CD4-positive, alpha-beta T cell treated with Interferon alpha-2 for 1 hour (primary cell): ENCODE measurements around the gene CCR5AS.

Experiments
- DNase-seq, 2 donors: peaks; one replicate each; pipeline ENCODE4 v3.0.0-alpha.2; 2020 to 2022

CCR5AS gene

GRCh38 chr3:46375218-46375617 lies 31.6 kb downstream of the CCR5AS start:
- no peak for DNase-seq

- DNase-seq, result no peak
Observed at GRCh38 chr3:46374755-46375154, 32.1 kb downstream of the CCR5AS start.

- DNase-seq, result peak in 1 of 2 donors; percentile 63
Observed at GRCh38 chr3:46372492-46373359, 34.1 kb downstream of the CCR5AS start.

- no peak for DNase-seq
Observed at GRCh38 chr3:46371519-46372340, 35.1 kb downstream of the CCR5AS start.

GRCh38 chr3:46370839-46371518 lies 35.9 kb downstream of the CCR5AS start, which contains the start of gene CCR5:
CCR5 (plus strand) TSS chr3:46370946; CDS start chr3:46372903, 1,957 bp downstream.
- DNase-seq, result peak; percentile 30 to 70

- no peak for DNase-seq
Observed at GRCh38 chr3:46369675-46370132, 37.2 kb downstream of the CCR5AS start.

GRCh38 chr3:46369151-46369550 lies 37.7 kb downstream of the CCR5AS start:
- DNase-seq, result no peak

GRCh38 chr3:46368569-46368968 lies 38.3 kb downstream of the CCR5AS start:
- peak; percentile 84 to 85 for DNase-seq

- DNase-seq, result no peak
Observed at GRCh38 chr3:46367811-46368210, 39.1 kb downstream of the CCR5AS start.

- DNase-seq, result no peak
Observed at GRCh38 chr3:46365737-46366524, 40.9 kb downstream of the CCR5AS start.

GRCh38 chr3:46365041-46365440 lies 41.8 kb downstream of the CCR5AS start:
- DNase-seq, result no peak

GRCh38 chr3:46361408-46362283 lies 45.2 kb downstream of the CCR5AS start:
- DNase-seq, result peak in 1 of 2 donors; percentile 33

- no peak for DNase-seq
Observed at GRCh38 chr3:46360907-46361306, 46.0 kb downstream of the CCR5AS start.

- no peak for DNase-seq
Observed at GRCh38 chr3:46359733-46360493, 47.0 kb downstream of the CCR5AS start.

- DNase-seq, result no peak
Observed at GRCh38 chr3:46358466-46358865, 48.4 kb downstream of the CCR5AS start.

- DNase-seq, result no peak
Observed at GRCh38 chr3:46356909-46357308, 50.0 kb downstream of the CCR5AS start.

- DNase-seq, result no peak
Observed at GRCh38 chr3:46356276-46356675, 50.6 kb downstream of the CCR5AS start.

GRCh38 chr3:46354984-46355383 lies 51.9 kb downstream of the CCR5AS start:
- DNase-seq, result no peak

GRCh38 chr3:46354478-46354877 lies 52.4 kb downstream of the CCR5AS start:
- DNase-seq, result no peak
